KOPT-K1 (cell line): ENCODE measurements around the gene UPK3A.
"Not testable (repeated sequence)": the region's sequence is repeated elsewhere in the genome, so short reads cannot be mapped to it uniquely, and the experiment has no call there.

Experiments used
- H3K27ac ChIP-seq: fragments of 200-600 bp; sonication (generic); 2 replicates; pipeline ENCODE4 v1.5.1; 2016; ENCODE audit warnings: antibody characterized with exemption, mild to moderate bottlenecking, low read depth, low read length; ENCODE audit not compliant: poor library complexity, severe bottlenecking
- H3K36me3 ChIP-seq: fragments of 200-600 bp; sonication (generic); 2 replicates; pipeline ENCODE4 v1.5.1; 2017; ENCODE audit warnings: antibody characterized with exemption, mild to moderate bottlenecking, low read length, moderate library complexity; ENCODE audit not compliant: insufficient read depth
- H3K9me3 ChIP-seq: fragments of 200-600 bp; sonication (generic); 2 replicates; pipeline ENCODE4 v1.5.1; 2017; ENCODE audit warnings: antibody characterized with exemption, low read length, mild to moderate bottlenecking; ENCODE audit not compliant: insufficient read depth, poor library complexity, severe bottlenecking

The UPK3A gene

GRCh38 chr22:45286854-45287551 lies 2.3 kb downstream of the UPK3A start:
- no peaks in the 10 kb centered on the region for H3K36me3 ChIP-seq
- no peak overlapping the region for H3K27ac ChIP-seq
- H3K9me3 ChIP-seq, result no peaks in the 10 kb centered on the region

DNA sequence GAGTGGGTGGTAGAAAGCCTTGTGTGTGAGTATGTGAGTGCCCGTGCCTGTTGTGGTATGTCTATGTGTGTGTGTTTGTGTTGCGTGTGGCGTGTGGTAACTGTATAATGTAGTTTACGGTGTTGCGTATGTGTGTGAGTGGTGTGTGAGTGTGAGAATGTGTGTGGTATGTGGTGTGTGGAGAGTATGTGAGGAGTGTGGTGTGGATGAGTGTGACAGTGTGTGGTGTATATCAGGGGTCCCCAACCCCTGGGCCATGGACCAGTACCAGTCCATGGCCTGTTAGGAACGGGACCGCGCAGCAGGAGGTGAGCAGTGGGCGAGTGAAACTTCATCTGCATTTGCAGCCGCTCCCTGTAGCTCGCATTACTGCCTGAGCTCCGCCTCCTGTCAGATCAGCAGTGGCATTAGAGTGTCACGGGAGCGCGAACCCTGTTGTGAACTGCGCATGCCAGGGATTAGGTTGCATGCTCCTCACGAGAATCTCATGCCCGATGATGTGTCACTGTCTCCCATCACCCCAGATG lies 5.7 kb downstream of the UPK3A start:
- no peak overlapping the region for H3K27ac ChIP-seq
- H3K9me3 ChIP-seq, result no peaks in the 10 kb centered on the region
- H3K36me3 ChIP-seq, result no peaks in the 10 kb centered on the region

- Histone ChIP-seq H3K27ac (no peak overlapping the region), H3K9me3 (no peaks in the 10 kb centered on the region), H3K36me3 (no peaks in the 10 kb centered on the region)
Measured at GRCh38 chr22:45291061-45291930, 6.5 kb downstream of the UPK3A start.

DNA sequence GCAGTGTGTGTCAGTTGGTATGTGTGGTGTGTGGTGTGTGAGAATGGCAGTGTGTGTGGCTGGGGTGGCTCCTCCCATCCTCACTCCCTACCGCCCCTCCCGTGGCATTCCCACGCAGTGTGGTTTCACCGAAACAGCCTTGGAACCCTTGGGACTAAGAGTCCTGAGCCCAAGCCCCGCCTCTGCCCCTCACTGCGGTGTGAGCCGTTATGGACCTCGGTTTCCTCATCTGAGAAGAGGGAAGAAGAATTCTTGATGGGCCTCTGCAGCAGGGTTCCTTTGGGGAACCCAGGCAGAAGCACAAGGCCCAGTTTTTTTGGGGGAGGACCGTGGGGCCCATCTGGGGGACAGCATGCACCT lies 7.2 kb downstream of the UPK3A start:
- Histone ChIP-seq H3K9me3 (no peaks in the 10 kb centered on the region), H3K27ac (no peak overlapping the region)

GRCh38 chr22:45292731-45293442 lies 8.1 kb downstream of the UPK3A start:
- Histone ChIP-seq H3K36me3 (no peaks in the 10 kb centered on the region), H3K9me3 (no peaks in the 10 kb centered on the region), H3K27ac (no peak overlapping the region)

More for the DNA sequence above, 7.2 kb downstream of the UPK3A start:
- no peaks in the 10 kb centered on the region for H3K36me3 ChIP-seq

DNA sequence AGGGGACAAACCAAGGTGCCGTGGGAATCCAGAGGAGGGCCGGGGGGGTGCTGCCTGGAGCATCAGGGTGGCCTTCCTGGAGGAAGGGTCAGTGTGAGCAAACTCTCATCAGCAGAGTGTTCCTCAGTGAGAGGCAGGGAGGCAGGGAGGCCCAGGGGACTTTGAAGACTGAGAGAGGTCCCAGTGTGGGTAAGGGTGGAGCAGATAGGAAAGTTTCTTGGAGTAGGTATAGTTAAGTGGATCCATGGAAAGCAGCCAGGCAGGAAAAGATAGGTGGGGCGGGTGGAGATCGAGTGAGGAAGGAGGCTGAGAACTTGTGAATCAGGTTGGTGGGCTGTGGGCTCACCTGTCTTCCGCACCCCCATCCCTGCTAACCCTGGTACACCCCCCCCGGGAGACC lies 9.3 kb downstream of the UPK3A start:
- Histone ChIP-seq H3K36me3 (no peaks in the 10 kb centered on the region), H3K27ac (no peak overlapping the region), H3K9me3 (no peaks in the 10 kb centered on the region)

- not testable (repeated sequence) for H3K9me3 ChIP-seq, H3K36me3 ChIP-seq, H3K27ac ChIP-seq
Measured at GRCh38 chr22:45295004-45295403, 10.3 kb downstream of the UPK3A start.

DNA sequence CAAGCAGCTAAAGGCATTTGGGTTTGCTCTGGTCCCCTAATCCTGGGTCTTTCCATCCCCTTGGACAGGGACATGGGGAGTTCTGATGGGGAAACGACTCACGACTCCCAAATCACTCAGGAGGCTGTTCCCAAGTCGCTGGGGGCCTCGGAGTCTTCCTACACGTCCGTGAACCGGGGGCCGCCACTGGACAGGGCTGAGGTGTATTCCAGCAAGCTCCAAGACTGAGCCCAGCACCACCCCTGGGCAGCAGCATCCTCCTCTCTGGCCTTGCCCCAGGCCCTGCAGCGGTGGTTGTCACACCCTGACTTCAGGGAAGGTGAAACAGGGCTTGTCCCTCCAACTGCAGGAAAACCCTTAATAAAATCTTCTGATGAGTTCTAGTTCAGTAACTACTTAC lies 10.7 kb downstream of the UPK3A start:
- no peak overlapping the region for H3K27ac ChIP-seq
- H3K36me3 ChIP-seq, result no peaks in the 10 kb centered on the region
- H3K9me3 ChIP-seq, result no peaks in the 10 kb centered on the region

- Histone ChIP-seq H3K9me3 (no peaks in the 10 kb centered on the region), H3K36me3 (no peaks in the 10 kb centered on the region), H3K27ac (no peak overlapping the region)
Measured at GRCh38 chr22:45296628-45297297, 12.0 kb downstream of the UPK3A start.

- H3K36me3 ChIP-seq, result no peaks in the 10 kb centered on the region
- no peaks in the 10 kb centered on the region for H3K9me3 ChIP-seq
- H3K27ac ChIP-seq, result no peak overlapping the region
Measured at GRCh38 chr22:45298934-45299505, 14.3 kb downstream of the UPK3A start.

GRCh38 chr22:45302751-45303150 lies 18.0 kb downstream of the UPK3A start:
- Histone ChIP-seq H3K27ac (no peak overlapping the region), H3K36me3 (no peaks in the 10 kb centered on the region), H3K9me3 (no peaks in the 10 kb centered on the region)

GRCh38 chr22:45303181-45303580 lies 18.4 kb downstream of the UPK3A start:
- Histone ChIP-seq H3K27ac (no peak overlapping the region), H3K36me3 (no peaks in the 10 kb centered on the region), H3K9me3 (no peaks in the 10 kb centered on the region)

DNA sequence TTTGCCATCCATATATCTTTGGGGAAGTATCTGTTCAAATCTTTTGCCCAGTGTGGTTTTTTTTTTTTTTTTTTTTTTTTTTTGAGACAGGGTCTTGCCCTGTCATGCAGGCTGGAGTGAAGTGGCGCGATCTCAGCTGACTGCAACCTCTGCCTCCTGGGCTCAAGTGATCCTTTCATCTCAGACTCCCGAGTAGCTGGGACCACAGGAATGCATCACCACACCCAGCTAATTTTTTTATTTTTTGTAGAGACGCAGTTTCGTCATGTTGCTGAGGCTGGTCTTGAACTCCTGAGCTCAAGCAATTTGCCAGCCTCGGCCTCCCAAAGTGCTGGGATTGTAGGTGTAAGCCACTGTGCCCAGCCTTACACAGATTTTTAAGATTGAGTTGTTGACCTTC lies 20.2 kb downstream of the UPK3A start:
- H3K36me3 ChIP-seq, result no peaks in the 10 kb centered on the region
- no peaks in the 10 kb centered on the region for H3K9me3 ChIP-seq
- H3K27ac ChIP-seq, result no peak overlapping the region

DNA sequence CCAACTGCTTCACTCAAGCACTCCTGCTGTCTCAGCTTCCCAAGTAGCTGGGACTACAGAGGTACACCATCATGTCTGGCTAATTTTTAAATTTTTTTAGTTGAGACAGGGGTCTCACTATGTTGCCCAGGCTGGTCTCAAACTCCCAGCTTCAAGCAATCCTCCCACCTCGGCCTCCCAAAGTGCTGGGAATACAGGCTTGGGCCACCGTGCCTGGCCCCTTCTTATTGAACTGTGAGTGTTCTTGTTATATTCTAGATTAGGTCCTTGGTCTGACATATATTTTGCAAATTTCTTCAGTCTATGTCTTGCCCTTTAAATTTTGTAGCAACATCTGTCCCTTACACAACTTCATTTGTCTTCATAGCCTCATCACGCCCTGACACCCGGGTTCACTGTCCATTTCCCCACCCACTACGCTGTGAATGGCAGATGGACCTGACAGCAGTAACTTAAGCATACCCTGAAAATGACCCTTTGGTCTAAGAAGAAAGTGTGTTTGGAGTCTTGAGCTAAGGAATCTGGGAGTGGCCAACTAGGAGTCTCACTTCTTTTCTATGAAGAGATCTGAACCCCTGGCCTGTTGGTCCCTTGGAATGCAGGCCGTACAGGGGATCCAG lies 20.8 kb downstream of the UPK3A start:
- H3K36me3 ChIP-seq, result no peaks in the 10 kb centered on the region
- no peaks in the 10 kb centered on the region for H3K9me3 ChIP-seq
- H3K27ac ChIP-seq, result no peak overlapping the region
